HepG2 (cell line): ENCODE measurements around the gene EEIG1. TPM values are rescaled to one million over a fixed set of nuclear protein-coding genes. Genes with fewer than 3 reads are reported as not detected.

Source experiments
- CCDC6 ChIP-seq: sonication (generic); formaldehyde crosslinking; IDR thresholded peaks from 2 replicates; pipeline ENCODE4 v1.8.1; 2022; ENCODE audit warnings: mild to moderate bottlenecking, missing genetic modification reagents, moderate library complexity
- ELF1 ChIP-seq: sonication (generic); formaldehyde crosslinking; IDR thresholded peaks from 2 replicates; pipeline ENCODE4 v1.4.0; 2020; ENCODE audit warnings: missing genetic modification reagents
- GATA4 ChIP-seq: sonication (generic); IDR thresholded peaks from 2 replicates; pipeline ENCODE4 v1.6.1; 2016; ENCODE audit warnings: antibody characterized with exemption, low read depth, borderline replicate concordance
- HNF1A ChIP-seq, 2 experiments: sonication (generic) in 1 of 2; formaldehyde crosslinking in 1 of 2; IDR thresholded peaks; 2 replicates each; pipeline versions ENCODE4 v1.4.0 to v1.6.1; 2016 to 2020; ENCODE audit warnings: borderline replicate concordance in 1 of 2, low read depth in 1 of 2, mild to moderate bottlenecking in 1 of 2, missing genetic modification reagents in 1 of 2
- HOXA5 ChIP-seq: sonication (generic); formaldehyde crosslinking; IDR thresholded peaks from 2 replicates; pipeline ENCODE4 v1.4.0; 2020; ENCODE audit warnings: missing genetic modification reagents
- HOXD1 ChIP-seq: sonication (generic); formaldehyde crosslinking; IDR thresholded peaks from 2 replicates; pipeline ENCODE4 v1.5.0; 2020; ENCODE audit warnings: missing genetic modification reagents
- KDM4B ChIP-seq: sonication (generic); formaldehyde crosslinking; IDR thresholded peaks from 2 replicates; pipeline ENCODE4 v1.4.0; 2020; ENCODE audit warnings: missing genetic modification reagents
- KDM5A ChIP-seq: fragments of 200-600 bp; sonication (generic); IDR thresholded peaks from 2 replicates; pipeline ENCODE4 v1.7.0; 2018; ENCODE audit warnings: antibody characterized with exemption, mild to moderate bottlenecking, low read length, borderline replicate concordance
- MEIS2 ChIP-seq: sonication (generic); formaldehyde crosslinking; IDR thresholded peaks from 2 replicates; pipeline ENCODE4 v1.9.0; 2021; ENCODE audit warnings: mild to moderate bottlenecking, missing genetic modification reagents
- NONO ChIP-seq, 2 experiments: fragments of 450-650 bp in 1 of 2; sonication (generic) in 1 of 2; formaldehyde crosslinking in 1 of 2; IDR thresholded peaks in 1 of 2; conservative IDR thresholded peaks in 1 of 2; 2 replicates each; pipeline versions ENCODE4 v1.6.1 to v1.8.0; 2017 to 2022; ENCODE audit warnings: mild to moderate bottlenecking in 1 of 2, missing genetic modification reagents in 1 of 2, moderate library complexity in 1 of 2
- NR2F2 ChIP-seq: IDR thresholded peaks from 2 replicates; pipeline ENCODE4 v1.6.1; 2012; ENCODE audit warnings: low read depth, inconsistent platforms, borderline replicate concordance
- RBFOX2 ChIP-seq: fragments of 200-400 bp; formaldehyde crosslinking; IDR thresholded peaks from 2 replicates; pipeline ENCODE4 v1.6.1; 2017; ENCODE audit warnings: low read depth, mild to moderate bottlenecking, low read length
- SNAI1 ChIP-seq: sonication (generic); formaldehyde crosslinking; IDR thresholded peaks from 2 replicates; pipeline ENCODE4 v1.5.0; 2020; ENCODE audit warnings: mild to moderate bottlenecking, missing genetic modification reagents, borderline replicate concordance
- SP140L ChIP-seq: sonication (generic); formaldehyde crosslinking; IDR thresholded peaks from 2 replicates; pipeline ENCODE4 v1.4.0; 2020; ENCODE audit warnings: missing genetic modification reagents, borderline replicate concordance
- SRSF9 ChIP-seq: fragments of 200-400 bp; formaldehyde crosslinking; IDR thresholded peaks from 2 replicates; pipeline ENCODE4 v1.6.1; 2018; ENCODE audit warnings: borderline replicate concordance, mild to moderate bottlenecking, low read depth, low read length; ENCODE audit not compliant: insufficient read depth, poor library complexity, severe bottlenecking
- ZNF235 ChIP-seq: sonication (generic); formaldehyde crosslinking; IDR thresholded peaks from 2 replicates; pipeline ENCODE4 v1.8.1; 2023; ENCODE audit warnings: mild to moderate bottlenecking, missing genetic modification reagents, borderline replicate concordance
- ZNF335 ChIP-seq: sonication (generic); formaldehyde crosslinking; IDR thresholded peaks from 2 replicates; pipeline ENCODE4 v1.4.0; 2020; ENCODE audit warnings: missing genetic modification reagents
- ZNF543 ChIP-seq: sonication (generic); formaldehyde crosslinking; IDR thresholded peaks from 2 replicates; pipeline ENCODE4 v1.4.0; 2020; ENCODE audit warnings: mild to moderate bottlenecking, missing genetic modification reagents
- ZNF570 ChIP-seq: sonication (generic); formaldehyde crosslinking; IDR thresholded peaks from 2 replicates; pipeline ENCODE4 v1.4.0; 2020; ENCODE audit warnings: mild to moderate bottlenecking, missing genetic modification reagents, borderline replicate concordance
- ZNF670 ChIP-seq: sonication (generic); formaldehyde crosslinking; IDR thresholded peaks from 2 replicates; pipeline ENCODE4 v1.8.0; 2022; ENCODE audit warnings: mild to moderate bottlenecking, missing genetic modification reagents, borderline replicate concordance
- ZNF816 ChIP-seq: sonication (generic); formaldehyde crosslinking; IDR thresholded peaks from 2 replicates; pipeline ENCODE4 v1.8.0; 2022; ENCODE audit warnings: missing genetic modification reagents, mild to moderate bottlenecking, borderline replicate concordance
- polyA plus RNA-seq, 8 experiments: library from polyadenylated mRNA; depleted of rRNA in 3 of 8; stranded (reverse) in 7 of 8; unstranded in 1 of 8; fragments of >200 nt; fragmentation: Illumina TruSeq in 4 of 8; extraction: Trizol in 4 of 8; gene quantifications; 2 replicates each; pipeline versions ENCODE4 v1.2.1 to v1.2.3, GENCODE V29; 2011 to 2016; ENCODE audit warnings: low read depth in 4 of 8, missing spikeins in 1 of 8, mixed read lengths in 1 of 8; ENCODE audit not compliant: insufficient read depth in 1 of 8
- total RNA-seq, 5 experiments: library from RNA; depleted of rRNA; stranded (reverse); fragments of >200 nt; fragmentation: Illumina TruSeq; extraction: Trizol; gene quantifications; 2 replicates each; pipeline ENCODE4 v1.2.3, GENCODE V29; 2016; ENCODE audit warnings: low read depth in 1 of 5
- TF ChIP-seq, protein P1 (sequence below): sonication (generic); formaldehyde crosslinking; IDR thresholded peaks from 2 replicates; pipeline ENCODE4 v1.5.1; 2020; ENCODE audit warnings: mild to moderate bottlenecking, missing genetic modification reagents, moderate library complexity
- TF ChIP-seq, protein P2 (sequence below): sonication (generic); formaldehyde crosslinking; IDR thresholded peaks from 2 replicates; pipeline ENCODE4 v1.5.1; 2020; ENCODE audit warnings: missing genetic modification reagents, mild to moderate bottlenecking, borderline replicate concordance

Gene EEIG1
- total and polyA plus RNA-seq, 2 of the 13 experiments (the other 11 are each of a cell fraction or from before 2014, with no cell fraction given), result 16.6 to 25.2 TPM

- no peak for TF ChIP-seq HOXD1
- no peak for TF ChIP-seq SP140L (CRISPR knock-in tag)
- TF ChIP-seq RBFOX2, result no peak
- TF ChIP-seq NR2F2, result no peak
- no peak for TF ChIP-seq ZNF235 (CRISPR knock-in tag)
- TF ChIP-seq NONO (IDR thresholded peaks at IDR 0.05), result no peak
- no peak for TF ChIP-seq NONO (CRISPR knock-in tag; conservative IDR thresholded peaks at IDR 0.05)
- no peak for TF ChIP-seq KDM4B
- TF ChIP-seq SRSF9, result no peak
- TF ChIP-seq ZNF670, result no peak
- TF ChIP-seq GATA4, result no peak
- no peak for TF ChIP-seq HNF1A (IDR thresholded peaks at IDR 0.05; ENCODE audit: low read depth)
- no peak for TF ChIP-seq HNF1A (CRISPR knock-in tag; IDR thresholded peaks at IDR 0.05; ENCODE audit: borderline replicate concordance)
- no peak for TF ChIP-seq ZNF816
- no peak for TF ChIP-seq SNAI1 (CRISPR knock-in tag)
- no peak for TF ChIP-seq KDM5A
- TF ChIP-seq, protein P1, sequence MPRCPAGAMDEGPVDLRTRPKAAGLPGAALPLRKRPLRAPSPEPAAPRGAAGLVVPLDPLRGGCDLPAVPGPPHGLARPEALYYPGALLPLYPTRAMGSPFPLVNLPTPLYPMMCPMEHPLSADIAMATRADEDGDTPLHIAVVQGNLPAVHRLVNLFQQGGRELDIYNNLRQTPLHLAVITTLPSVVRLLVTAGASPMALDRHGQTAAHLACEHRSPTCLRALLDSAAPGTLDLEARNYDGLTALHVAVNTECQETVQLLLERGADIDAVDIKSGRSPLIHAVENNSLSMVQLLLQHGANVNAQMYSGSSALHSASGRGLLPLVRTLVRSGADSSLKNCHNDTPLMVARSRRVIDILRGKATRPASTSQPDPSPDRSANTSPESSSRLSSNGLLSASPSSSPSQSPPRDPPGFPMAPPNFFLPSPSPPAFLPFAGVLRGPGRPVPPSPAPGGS, result no peak
- no peak for TF ChIP-seq ZNF543
- TF ChIP-seq HOXA5 (CRISPR knock-in tag), result no peak
- TF ChIP-seq, protein P2, sequence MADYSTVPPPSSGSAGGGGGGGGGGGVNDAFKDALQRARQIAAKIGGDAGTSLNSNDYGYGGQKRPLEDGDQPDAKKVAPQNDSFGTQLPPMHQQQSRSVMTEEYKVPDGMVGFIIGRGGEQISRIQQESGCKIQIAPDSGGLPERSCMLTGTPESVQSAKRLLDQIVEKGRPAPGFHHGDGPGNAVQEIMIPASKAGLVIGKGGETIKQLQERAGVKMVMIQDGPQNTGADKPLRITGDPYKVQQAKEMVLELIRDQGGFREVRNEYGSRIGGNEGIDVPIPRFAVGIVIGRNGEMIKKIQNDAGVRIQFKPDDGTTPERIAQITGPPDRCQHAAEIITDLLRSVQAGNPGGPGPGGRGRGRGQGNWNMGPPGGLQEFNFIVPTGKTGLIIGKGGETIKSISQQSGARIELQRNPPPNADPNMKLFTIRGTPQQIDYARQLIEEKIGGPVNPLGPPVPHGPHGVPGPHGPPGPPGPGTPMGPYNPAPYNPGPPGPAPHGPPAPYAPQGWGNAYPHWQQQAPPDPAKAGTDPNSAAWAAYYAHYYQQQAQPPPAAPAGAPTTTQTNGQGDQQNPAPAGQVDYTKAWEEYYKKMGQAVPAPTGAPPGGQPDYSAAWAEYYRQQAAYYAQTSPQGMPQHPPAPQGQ (CRISPR knock-in tag), result no peak
- TF ChIP-seq ZNF335 (CRISPR knock-in tag), result no peak
- TF ChIP-seq ELF1 (CRISPR knock-in tag), result no peak
- no peak for TF ChIP-seq MEIS2 (CRISPR knock-in tag)
- no peak for TF ChIP-seq ZNF570 (CRISPR knock-in tag)
- TF ChIP-seq CCDC6 (CRISPR knock-in tag), result no peak
Observed at GRCh38 chr9:127987103-127987614, 6.4 kb upstream of the EEIG1 start (continued).
